ENCODE results near the gene BEND7.
"Not testable (repeated sequence)": the region's sequence is repeated elsewhere in the genome, so short reads cannot be mapped to it uniquely, and the experiment has no call there.

BEND7 gene

DNA sequence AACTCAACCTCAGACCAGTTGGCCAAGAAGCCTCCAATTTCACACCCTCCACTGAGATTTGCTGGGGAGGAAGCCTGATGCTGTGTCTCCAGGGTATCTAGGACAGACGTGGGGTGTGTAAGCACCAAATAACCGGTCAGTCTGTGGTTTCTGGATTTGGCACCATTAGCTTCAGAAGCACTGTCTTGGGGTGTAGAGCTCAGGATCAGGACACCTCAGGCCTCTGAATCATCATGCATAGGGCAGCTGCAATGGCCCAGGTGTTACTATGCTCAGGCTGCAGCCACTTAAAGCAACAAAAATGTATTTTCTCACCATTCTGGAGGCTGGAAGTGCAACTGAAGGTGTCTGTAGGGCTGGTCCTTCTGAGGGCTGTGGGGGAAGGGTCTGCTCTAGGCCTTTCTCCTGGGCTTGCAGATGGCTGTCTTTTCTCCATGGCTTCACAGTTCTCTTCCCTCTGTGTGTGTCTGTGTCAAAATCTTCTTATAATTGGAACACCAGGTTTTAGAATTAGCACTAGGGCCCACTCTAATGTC is 107.4 kb downstream of the BEND7 start:
- DNase-seq (ENCODE audit: low read depth in 3 of 3), result no peak

DNA sequence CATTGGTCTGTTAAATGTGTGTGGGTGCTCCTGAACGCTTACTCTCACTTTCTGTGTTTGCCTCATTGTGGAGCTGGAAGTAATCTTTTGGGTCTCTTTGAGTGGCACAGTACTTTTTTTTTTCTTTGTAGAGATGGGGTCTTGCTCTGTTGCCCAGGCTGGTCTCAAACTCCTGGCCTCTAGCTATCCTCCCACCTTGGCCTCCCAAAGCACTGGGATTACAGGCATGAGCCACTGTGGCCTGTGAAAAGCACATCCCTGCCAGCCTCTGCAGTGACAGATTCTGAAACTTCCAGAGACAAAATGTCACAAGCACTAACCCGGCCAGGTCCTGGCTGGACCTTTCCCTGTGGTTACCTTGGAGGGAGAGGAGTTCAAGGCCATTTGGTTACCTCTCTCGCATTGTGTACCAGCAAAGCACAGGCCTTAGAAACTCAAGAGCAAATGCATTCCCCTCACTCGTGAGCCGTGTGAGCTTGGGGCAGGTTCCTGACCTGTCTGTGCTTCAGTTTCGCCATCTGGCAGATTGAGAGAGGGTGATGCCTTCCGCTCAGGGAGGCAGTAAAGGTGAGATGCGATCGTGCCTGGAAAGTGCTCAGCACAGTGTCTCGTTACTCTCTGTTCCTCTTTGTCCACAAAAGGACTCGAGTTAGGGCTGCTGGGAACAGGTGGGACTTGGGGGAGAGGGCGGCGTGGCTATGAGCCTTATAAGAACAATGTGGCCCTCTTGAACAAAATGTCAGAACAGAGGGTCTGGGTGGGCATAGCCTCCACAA is 108.1 kb downstream of the BEND7 start:
- no peak for DNase-seq (ENCODE audit: low read depth in 3 of 3)

GRCh38 chr10:13417459-13418126 is 111.2 kb downstream of the BEND7 start:
- no peak for DNase-seq (ENCODE audit: low read depth in 3 of 3)

DNA sequence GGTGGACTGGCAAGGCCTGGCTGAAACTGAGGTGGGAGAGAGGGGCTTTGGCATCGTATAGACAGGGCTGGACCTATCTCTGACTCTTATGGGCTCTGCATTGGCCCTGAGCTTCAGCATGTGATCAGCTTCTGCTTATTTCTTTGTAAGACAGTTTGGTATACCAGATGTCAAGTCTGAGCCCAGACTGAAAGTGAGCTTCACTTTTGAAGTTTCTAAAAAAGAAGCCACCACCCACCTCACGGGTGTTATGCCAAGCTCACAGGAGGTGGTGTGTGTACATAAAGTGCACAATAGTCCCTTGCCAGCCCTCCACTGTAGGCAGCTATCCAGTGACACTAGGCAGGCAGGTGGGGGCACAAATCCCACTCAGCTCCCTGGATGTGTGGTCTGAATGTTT is 112.1 kb downstream of the BEND7 start:
- DNase-seq (ENCODE audit: low read depth in 3 of 3), result no peak

DNA sequence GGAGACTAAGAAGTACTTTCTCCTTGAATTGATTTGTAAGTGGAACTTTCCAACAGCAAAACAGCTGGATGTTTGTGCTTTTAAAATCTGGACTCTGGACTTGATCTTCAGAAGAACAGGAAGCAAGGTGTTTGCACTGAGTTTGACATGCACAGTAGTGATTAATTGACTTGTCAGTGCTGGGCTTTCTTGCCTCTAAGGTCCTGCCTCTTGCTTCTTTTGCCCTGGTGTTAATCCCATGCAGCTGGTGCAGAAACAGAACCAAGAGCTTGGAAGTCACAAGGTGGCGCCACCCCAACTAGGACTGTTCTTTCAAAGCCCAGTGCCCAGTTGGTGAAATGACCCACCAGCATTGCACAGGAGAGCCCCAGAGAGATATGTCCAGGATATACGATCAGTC is 114.0 kb downstream of the BEND7 start:
- DNase-seq (ENCODE audit: low read depth in 3 of 3), result no peak

DNA sequence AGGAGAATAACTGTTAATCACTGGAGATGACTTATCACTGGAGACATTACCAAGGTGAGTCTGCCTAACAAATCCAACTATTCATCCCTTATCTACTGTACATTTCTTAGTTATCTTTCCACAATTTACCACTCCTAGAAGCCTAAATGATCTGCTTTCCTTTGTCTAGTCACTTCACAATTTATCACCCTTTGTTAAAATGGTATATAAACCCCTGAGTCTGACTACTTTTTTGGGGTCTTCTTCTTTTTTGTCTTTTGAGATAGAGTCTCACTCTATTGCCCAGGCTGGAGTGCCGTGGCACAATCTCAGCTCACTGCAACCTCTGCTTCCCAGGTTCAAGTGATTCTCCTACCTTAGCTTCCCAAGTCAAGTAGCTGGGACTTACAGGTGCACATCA is 114.7 kb downstream of the BEND7 start:
- no peak for DNase-seq (ENCODE audit: low read depth in 3 of 3)

DNA sequence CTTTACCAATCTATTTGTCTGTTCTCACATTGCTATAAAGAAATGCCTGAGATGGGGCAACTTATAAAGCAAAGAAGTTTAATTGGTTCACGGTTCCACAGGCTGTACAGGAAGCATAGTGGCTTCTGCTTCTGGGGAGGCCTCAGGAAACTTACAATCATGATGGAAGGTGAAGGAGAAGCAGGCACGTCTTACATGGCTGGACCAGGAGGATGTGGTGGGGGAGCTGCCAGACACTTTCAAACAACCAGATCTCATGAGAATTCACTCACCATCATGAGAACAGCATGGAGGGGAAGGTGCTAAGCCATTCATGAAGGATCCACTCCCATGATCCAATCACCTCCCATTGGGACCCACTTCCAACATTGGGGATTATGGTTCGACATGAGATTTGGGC is 115.9 kb downstream of the BEND7 start:
- DNase-seq (ENCODE audit: low read depth in 3 of 3), result no peak

DNA sequence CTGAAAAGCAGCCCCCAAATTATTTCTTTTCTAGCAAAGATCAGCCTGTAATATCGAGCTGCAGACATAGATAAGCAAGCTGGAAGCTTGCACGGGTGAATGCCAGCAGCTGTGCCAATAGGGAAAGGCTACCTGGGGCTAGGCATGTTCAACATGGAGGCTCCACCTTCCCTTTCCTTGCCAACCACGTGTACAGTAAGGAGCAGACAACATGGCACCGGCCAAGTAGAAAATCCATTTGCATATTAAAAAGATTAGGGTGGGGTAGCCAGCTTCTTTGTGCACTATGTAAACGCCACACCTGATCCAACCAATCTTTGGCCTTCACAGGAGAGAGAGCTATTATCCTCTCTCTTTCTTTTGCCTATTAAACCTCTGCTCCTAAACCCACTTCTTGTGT is 124.0 kb downstream of the BEND7 start:
- DNase-seq (ENCODE audit: low read depth in 3 of 3), result no peak

DNA sequence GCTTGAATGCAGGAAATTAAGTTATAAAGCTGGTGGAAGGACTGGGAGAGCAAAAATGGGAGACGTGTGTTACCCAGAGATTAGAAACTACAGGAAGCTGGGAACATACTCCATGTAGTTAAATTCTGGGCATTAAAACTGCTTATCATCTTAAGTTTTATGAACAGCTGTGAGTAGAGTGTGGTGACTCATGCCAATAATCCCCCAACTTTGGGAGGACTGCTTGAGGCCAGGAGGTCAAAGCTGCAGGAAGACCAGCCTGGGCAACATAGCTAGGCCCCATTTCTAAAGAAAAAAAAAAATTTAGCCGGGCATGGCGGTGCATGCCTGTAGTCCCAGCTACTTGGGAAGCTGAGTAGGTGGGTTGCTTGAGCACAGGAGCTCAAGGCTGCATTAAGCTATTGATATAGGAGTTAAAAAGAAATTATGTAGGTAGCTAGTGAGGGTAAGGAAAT is 124.5 kb downstream of the BEND7 start:
- DNase-seq (ENCODE audit: low read depth in 3 of 3), result no peak

- not testable (repeated sequence) for DNase-seq (ENCODE audit: low read depth in 3 of 3)
Observed at GRCh38 chr10:13403426-13403825, 125.4 kb downstream of the BEND7 start.

DNA sequence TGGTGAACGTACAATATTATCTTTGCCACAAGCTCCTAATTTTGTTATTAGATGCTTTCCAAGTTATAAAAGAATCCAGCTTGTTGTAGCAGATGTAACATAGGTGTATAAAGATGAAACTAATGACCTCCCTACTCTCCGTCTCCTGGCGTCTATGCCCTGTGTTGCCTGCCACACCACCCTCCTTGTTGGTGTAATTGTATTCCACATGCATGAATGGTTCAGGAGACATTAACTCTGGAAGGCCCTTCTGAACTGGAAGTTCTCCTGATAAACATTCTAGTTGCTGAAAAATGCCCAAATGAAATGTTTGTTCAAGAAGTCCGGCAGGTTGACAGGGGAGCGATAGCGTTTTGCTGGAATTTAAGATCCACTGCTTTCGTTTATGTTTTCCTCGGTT is 126.8 kb downstream of the BEND7 start:
- DNase-seq (ENCODE audit: low read depth in 3 of 3), result no peak

GRCh38 chr10:13401142-13401541 is 127.7 kb downstream of the BEND7 start:
- no peak for DNase-seq (ENCODE audit: low read depth in 3 of 3)

- DNase-seq (ENCODE audit: low read depth in 3 of 3), result no peak
Observed at GRCh38 chr10:13400196-13400965, 128.4 kb downstream of the BEND7 start.

DNA sequence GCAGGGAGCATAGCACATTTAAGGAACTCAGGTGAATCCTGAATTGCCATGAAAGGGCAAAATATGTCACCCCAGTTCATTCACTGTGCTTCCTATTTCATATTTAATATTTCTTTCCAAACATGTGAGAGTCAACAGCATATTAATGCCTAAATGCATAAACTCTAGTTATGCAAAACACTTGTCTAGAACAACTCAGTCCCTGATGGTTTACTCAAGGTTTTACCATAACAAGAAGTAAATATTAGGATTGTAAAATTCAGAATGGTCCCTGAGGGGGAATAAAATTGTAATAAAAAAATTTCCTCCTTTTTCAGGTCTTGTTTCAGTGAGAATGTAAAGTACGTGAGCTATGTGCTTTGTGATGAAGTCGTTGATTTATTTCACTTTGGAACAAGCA is 129.1 kb downstream of the BEND7 start:
- DNase-seq (ENCODE audit: low read depth in 3 of 3), result no peak

GRCh38 chr10:13399236-13399635 is 129.6 kb downstream of the BEND7 start:
- no peak for DNase-seq (ENCODE audit: low read depth in 3 of 3)

DNA sequence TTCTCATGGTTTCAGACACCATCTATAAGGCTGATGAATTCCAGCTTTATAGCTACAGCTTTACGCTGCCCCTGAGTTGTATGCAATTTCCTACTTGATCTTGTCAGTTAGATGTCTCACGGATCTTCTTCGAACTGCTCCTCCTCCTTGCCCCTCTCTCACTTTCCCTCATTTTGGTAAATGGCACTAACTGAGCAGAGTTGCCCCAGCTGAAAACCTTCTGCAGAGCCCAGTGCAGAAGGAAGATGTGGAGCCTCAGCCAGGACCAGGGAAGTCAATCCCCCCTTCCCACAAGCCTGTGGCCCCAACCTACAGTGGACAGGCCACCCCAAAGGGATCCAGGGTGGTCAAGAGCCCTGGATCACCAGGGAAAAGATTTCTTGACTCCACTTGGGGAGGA is 131.8 kb downstream of the BEND7 start:
- DNase-seq (ENCODE audit: low read depth in 3 of 3), result no peak

- no peak for DNase-seq (ENCODE audit: low read depth in 3 of 3)
Observed at GRCh38 chr10:13396369-13396768, 132.4 kb downstream of the BEND7 start.

DNA sequence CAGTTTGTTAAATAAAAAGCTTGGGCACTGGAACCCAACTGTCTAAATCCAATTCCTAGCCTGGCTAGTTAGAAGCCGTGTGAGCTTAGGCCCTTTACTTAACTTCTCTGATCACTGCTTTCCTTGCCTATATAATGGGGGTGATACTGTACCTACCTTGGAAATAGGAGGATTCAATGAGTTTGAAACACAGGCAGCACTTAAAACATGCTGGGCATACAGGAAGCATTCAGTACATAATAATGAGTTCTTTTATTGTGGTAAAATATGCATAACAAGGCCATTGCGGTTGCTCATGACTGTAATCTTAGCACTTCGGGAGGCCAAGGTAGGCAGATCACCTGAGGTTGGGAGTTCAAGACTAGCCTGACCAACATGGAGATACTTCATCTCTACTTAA is 133.3 kb downstream of the BEND7 start:
- no peak for DNase-seq (ENCODE audit: low read depth in 3 of 3)

DNA sequence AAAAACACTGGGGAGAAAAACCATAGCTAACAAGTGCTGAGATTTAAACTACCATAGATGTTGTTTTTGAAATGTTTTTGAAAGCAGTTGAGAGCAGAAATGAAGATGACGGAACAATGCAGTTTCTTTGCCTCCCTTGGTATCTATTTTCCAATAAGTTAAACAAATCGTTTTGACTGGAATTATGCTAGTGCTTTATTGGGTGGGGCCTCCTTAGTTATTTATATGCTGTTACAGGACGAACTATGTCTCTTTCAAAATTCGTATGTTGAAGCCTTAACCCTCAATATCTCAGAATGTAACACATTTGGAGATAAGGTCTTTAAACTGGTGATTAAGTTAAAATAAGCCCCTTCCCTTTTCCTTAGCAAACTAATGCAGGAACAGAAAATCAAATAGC is 135.2 kb downstream of the BEND7 start:
- no peak for DNase-seq (ENCODE audit: low read depth in 3 of 3)

DNA sequence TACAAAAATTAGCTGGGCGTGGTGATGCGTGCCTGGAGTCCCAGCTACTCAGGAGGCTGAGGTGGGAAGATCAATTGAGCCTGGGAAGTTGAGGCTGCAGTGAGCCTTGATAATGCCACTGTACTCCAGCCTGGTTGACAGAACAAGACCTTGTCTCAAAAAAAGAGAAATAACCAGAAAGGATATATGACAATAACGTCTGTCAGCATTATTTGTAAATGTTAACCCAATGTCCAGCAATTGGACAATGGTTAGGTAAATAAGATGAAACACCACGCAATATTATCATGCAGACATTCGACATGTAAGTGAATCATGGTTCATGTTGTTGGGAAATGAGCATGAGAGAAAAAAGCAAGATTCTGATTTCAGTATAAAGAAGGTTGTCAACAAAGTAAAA is 136.1 kb downstream of the BEND7 start:
- no peak for DNase-seq (ENCODE audit: low read depth in 3 of 3)
